SK-N-SH (cell line): ENCODE data around the gene CPEB3.

Experiments
- CTCF ChIP-seq: fragments of 200-600 bp; sonication (generic); IDR thresholded peaks from 2 replicates; pipeline ENCODE4 v1.6.1; 2017; ENCODE audit warnings: antibody characterized with exemption, mild to moderate bottlenecking, moderate library complexity
- GABPA ChIP-seq: IDR thresholded peaks from 2 replicates; pipeline ENCODE4 v1.4.0; 2012; ENCODE audit warnings: low read depth, mild to moderate bottlenecking
- MEF2A ChIP-seq: IDR thresholded peaks from 2 replicates; pipeline ENCODE4 v1.4.0; 2012; ENCODE audit warnings: low read depth, borderline replicate concordance
- REST ChIP-seq: IDR thresholded peaks from 2 replicates; pipeline ENCODE4 v1.6.1; 2012; ENCODE audit warnings: mild to moderate bottlenecking, low read depth, low read length, moderate library complexity
- SIN3A ChIP-seq: IDR thresholded peaks from 2 replicates; pipeline ENCODE4 v1.6.1; 2012; ENCODE audit warnings: low read depth, mild to moderate bottlenecking, low read length, moderate library complexity, borderline replicate concordance
- TEAD4 ChIP-seq: IDR thresholded peaks from 2 replicates; pipeline ENCODE4 v1.4.0; 2012; ENCODE audit warnings: mild to moderate bottlenecking, borderline replicate concordance; ENCODE audit not compliant: insufficient read depth
- USF2 ChIP-seq: fragments of 150-350 bp; IDR thresholded peaks from 2 replicates; pipeline ENCODE4 v1.6.1; 2017; ENCODE audit warnings: antibody characterized with exemption, low read length, low read depth, borderline replicate concordance
- ZBTB33 ChIP-seq: IDR thresholded peaks from 2 replicates; pipeline ENCODE4 v1.4.0; 2012; ENCODE audit warnings: low read depth, borderline replicate concordance

GRCh38 chr10:92173996-92174395 is 116.9 kb downstream of the CPEB3 start:
- TF ChIP-seq USF2 (no peak), MEF2A (no peak), CTCF (no peak), SIN3A (no peak), REST (no peak), ZBTB33 (no peak), GABPA (no peak), TEAD4 (no peak)
